ENCODE data around the gene SCUBE1. TPM values are rescaled to one million over a fixed set of nuclear protein-coding genes. Genes with fewer than 3 reads are reported as not detected.

SCUBE1 gene
- total RNA-seq, 4 donors from 2014 or later = 33.3 to 109 (median 66.3) TPM

- H3K27ac ChIP-seq (replicated peaks in 1 of 4) = no peak overlapping the region
- peaks cover 36 to 97% (median 81%) of the 10 kb centered on the region in 4 donors for H3K36me3 ChIP-seq
- no peaks in the 10 kb centered on the region for H3K4me1 ChIP-seq
- WGBS = 100% methylated on average over 3 of the region's 9 CpGs
- TF ChIP-seq CTCF (IDR thresholded peaks at IDR 0.05) (no peak), POLR2A (IDR thresholded peaks at IDR 0.05; ENCODE audit: low read depth) (no peak), POLR2AphosphoS5 (IDR thresholded peaks at IDR 0.05) (no peak), EP300 (IDR thresholded peaks at IDR 0.05) (no peak)
- H3K9me3 ChIP-seq = no peaks in the 10 kb centered on the region
- no peak overlapping the region for H3K4me3 ChIP-seq
- intact Hi-C loops (cut with DNase I) = no loop called here
- H3K27me3 ChIP-seq = no peaks in the 10 kb centered on the region
- no peak for DNase-seq (ENCODE audit: extremely low spot score)
Measured at GRCh38 chr22:43173566-43173965, 169.6 kb downstream of the SCUBE1 start.

- Histone ChIP-seq H3K36me3 (peaks cover 44 to 97% (median 88%) of the 10 kb centered on the region in 4 donors), H3K4me3 (no peak overlapping the region), H3K27me3 (no peaks in the 10 kb centered on the region), H3K9me3 (no peaks in the 10 kb centered on the region), H3K4me1 (no peaks in the 10 kb centered on the region), H3K27ac (replicated peaks in 1 of 4) (no peak overlapping the region)
- TF ChIP-seq POLR2A (IDR thresholded peaks at IDR 0.05; ENCODE audit: low read depth) = no peak
- 92% methylated on average over 19 of the region's 19 CpGs for WGBS
- intact Hi-C loops (cut with DNase I) = no loop called here
- no peak for DNase-seq (ENCODE audit: extremely low spot score)
Measured at GRCh38 chr22:43172191-43172590, 171.0 kb downstream of the SCUBE1 start.

DNA sequence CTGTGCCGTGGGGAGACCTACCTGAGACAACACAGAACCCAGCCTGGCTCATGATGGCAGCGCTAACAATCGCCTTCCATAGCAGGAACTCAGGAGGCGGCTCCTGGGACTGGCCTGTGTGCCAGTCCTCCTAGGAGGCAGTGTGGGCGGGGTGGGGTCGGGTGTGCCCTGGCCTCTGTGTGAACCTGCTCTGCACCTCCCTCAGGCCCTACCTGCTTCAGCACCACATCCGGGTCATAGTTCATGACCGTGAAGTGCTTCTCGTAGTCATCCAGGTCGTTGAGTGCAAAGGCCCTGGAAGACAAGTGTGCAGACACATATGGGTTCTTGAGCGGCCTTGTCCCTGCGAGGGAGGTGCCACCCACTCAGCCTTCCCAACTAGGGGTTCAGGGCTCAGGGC lies 171.6 kb downstream of the SCUBE1 start:
- no peaks in the 10 kb centered on the region for H3K4me1 ChIP-seq

DNA sequence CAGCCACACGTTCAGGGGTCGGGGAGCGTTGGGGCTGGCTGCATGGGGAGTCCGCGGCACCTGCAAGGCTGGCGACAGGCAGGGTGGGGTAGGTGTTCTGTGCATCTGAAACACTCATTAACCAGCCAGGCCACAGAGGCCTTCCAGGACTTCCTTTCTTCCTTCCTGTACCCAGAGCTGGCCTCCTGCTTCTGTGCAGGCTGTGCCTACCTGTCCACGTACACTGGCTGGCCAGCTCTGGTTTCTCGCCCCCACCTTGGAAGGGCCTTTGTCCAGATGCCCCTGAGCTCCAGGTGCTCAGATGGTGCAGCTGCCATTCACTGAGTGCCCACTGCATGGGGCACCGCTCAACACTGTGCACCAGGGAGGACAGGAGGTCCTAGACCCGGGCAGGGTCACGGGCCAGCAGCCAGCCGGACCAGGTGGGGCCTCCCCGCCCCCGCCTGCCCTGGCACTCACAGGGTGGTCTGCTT lies 172.1 kb downstream of the SCUBE1 start:
- H3K4me1 ChIP-seq = no peaks in the 10 kb centered on the region
- H3K27me3 ChIP-seq = no peaks in the 10 kb centered on the region
- no peak overlapping the region for H3K4me3 ChIP-seq
- TF ChIP-seq POLR2A (IDR thresholded peaks at IDR 0.05; ENCODE audit: low read depth) (no peak), EP300 (IDR thresholded peaks at IDR 0.05) (no peak), CTCF (IDR thresholded peaks at IDR 0.05) (no peak), POLR2AphosphoS5 (IDR thresholded peaks at IDR 0.05) (no peak)
- no peak for DNase-seq (ENCODE audit: extremely low spot score)
- intact Hi-C loops (cut with DNase I) = no loop called here
- no peaks in the 10 kb centered on the region for H3K9me3 ChIP-seq
- no peak overlapping the region for H3K27ac ChIP-seq (replicated peaks in 1 of 4)
- WGBS = 77% methylated on average over 8 of the region's 14 CpGs
- peaks cover 44 to 99% (median 88%) of the 10 kb centered on the region in 4 donors for H3K36me3 ChIP-seq

More for the DNA sequence above, 171.6 kb downstream of the SCUBE1 start:
- DNase-seq (ENCODE audit: extremely low spot score) = no peak
- Histone ChIP-seq H3K4me3 (no peak overlapping the region), H3K36me3 (peaks cover 44 to 97% (median 89%) of the 10 kb centered on the region in 4 donors), H3K9me3 (no peaks in the 10 kb centered on the region), H3K27me3 (no peaks in the 10 kb centered on the region), H3K27ac (replicated peaks in 1 of 4) (no peak overlapping the region)
- intact Hi-C loops (cut with DNase I) = no loop called here
- TF ChIP-seq POLR2AphosphoS5 (IDR thresholded peaks at IDR 0.05) (no peak), POLR2A (IDR thresholded peaks at IDR 0.05; ENCODE audit: low read depth) (no peak), EP300 (IDR thresholded peaks at IDR 0.05) (no peak), CTCF (IDR thresholded peaks at IDR 0.05) (no peak)
- WGBS = 82% methylated on average over 5 of the region's 12 CpGs

GRCh38 chr22:43170131-43170480 lies 173.1 kb downstream of the SCUBE1 start:
- Histone ChIP-seq H3K4me1 (peaks cover 0 to 2% (median 0%) of the 10 kb centered on the region in 4 donors), H3K4me3 (no peak overlapping the region), H3K27me3 (no peaks in the 10 kb centered on the region), H3K36me3 (peaks cover 35 to 89% (median 79%) of the 10 kb centered on the region in 4 donors), H3K27ac (replicated peaks in 1 of 4) (no peak overlapping the region), H3K9me3 (no peaks in the 10 kb centered on the region)
- TF ChIP-seq CTCF (IDR thresholded peaks at IDR 0.05) = no peak
- WGBS = 86% methylated on average over 9 of the region's 9 CpGs
- DNase-seq (ENCODE audit: extremely low spot score) = no peak
- intact Hi-C loops (cut with DNase I) = no loop called here
